H1 (cell line): ENCODE results near the gene MICU2. TPM values are rescaled to one million over a fixed set of nuclear protein-coding genes. Genes with fewer than 3 reads are reported as not detected.

Experiments
- CTCF ChIA-PET: fragments of 300-600 bp; sonication (Branson Sonifier 250); formaldehyde crosslinking; loops from one replicate; lab custom pipeline; 2021; ENCODE audit not compliant: partially characterized antibody; lab: Charles Lee
- POLR2A ChIA-PET: fragments of 300-600 bp; sonication (Branson Sonifier 250); formaldehyde crosslinking; loops from one replicate; lab custom pipeline; 2021; ENCODE audit warnings: inconsistent platforms; ENCODE audit not compliant: partially characterized antibody; lab: Charles Lee
- DNase-seq, 2 experiments: peaks; one replicate each; pipeline versions ENCODE4 v3.0.0 to v3.0.0-alpha.2; 2010 to 2022; ENCODE audit warnings: low spot score in 2 of 2, low read depth in 1 of 2, mixed read lengths in 1 of 2
- FAIRE-seq: peaks from 2 replicates; lab custom pipeline; 2011; peaks lifted over from hg19 to GRCh38; lab: Jason Lieb, UNC
- H2AFZ ChIP-seq: 2 replicates; pipeline ENCODE4 v1.8.1; 2012; ENCODE audit warnings: low read length, inconsistent platforms
- H2AK5ac ChIP-seq: 2 replicates; pipeline ENCODE4 v1.6.1; 2013; ENCODE audit warnings: low read depth, low read length
- H2BK120ac ChIP-seq: replicated peaks from 2 replicates; pipeline ENCODE3; 2013; ENCODE audit warnings: low read depth, low read length, inconsistent platforms
- H2BK12ac ChIP-seq: 2 replicates; pipeline ENCODE4 v1.6.1; 2013; ENCODE audit warnings: low read depth, low read length
- H2BK15ac ChIP-seq: 2 replicates; pipeline ENCODE4 v1.6.1; 2013; ENCODE audit warnings: low read length
- H2BK20ac ChIP-seq: 2 replicates; pipeline ENCODE4 v1.6.1; 2013; ENCODE audit warnings: low read length
- H2BK5ac ChIP-seq: 2 replicates; pipeline ENCODE4 v1.6.1; 2013; ENCODE audit warnings: low read depth, low read length
- H3K14ac ChIP-seq: 2 replicates; pipeline ENCODE4 v1.6.1; 2013; ENCODE audit warnings: inconsistent platforms; ENCODE audit not compliant: insufficient read length
- H3K18ac ChIP-seq: 2 replicates; pipeline ENCODE4 v1.6.1; 2013; ENCODE audit warnings: low read length; ENCODE audit errors: extremely low read depth
- H3K23ac ChIP-seq: 2 replicates; pipeline ENCODE4 v1.6.1; 2013; ENCODE audit warnings: inconsistent platforms; ENCODE audit not compliant: insufficient read length
- H3K23me2 ChIP-seq: 2 replicates; pipeline ENCODE4 v1.6.1; 2013; ENCODE audit warnings: low read depth, low read length
- H3K27ac ChIP-seq: 2 replicates; pipeline ENCODE4 v1.6.1; 2011; ENCODE audit warnings: low read depth, low read length, inconsistent platforms
- H3K27me3 ChIP-seq, 4 experiments: replicated peaks in 1 of 4; 1 replicate in 1 of 4; 2 replicates in 3 of 4; pipeline versions ENCODE4 v1.6.1 to v1.8.1; 2011 to 2013; ENCODE audit warnings: low read length in 3 of 4, mild to moderate bottlenecking in 3 of 4, inconsistent platforms in 2 of 4, mixed read lengths in 2 of 4, moderate library complexity in 1 of 4; ENCODE audit not compliant: control insufficient read depth in 3 of 4, insufficient read depth in 3 of 4; ENCODE audit errors: extremely low read depth in 1 of 4
- H3K36me3 ChIP-seq, 4 experiments: 2 replicates each; pipeline versions ENCODE4 v1.6.1 to v1.8.1; 2011 to 2013; ENCODE audit warnings: mild to moderate bottlenecking in 4 of 4, low read length in 3 of 4, moderate library complexity in 2 of 4, control low read depth in 1 of 4, inconsistent platforms in 1 of 4; ENCODE audit not compliant: insufficient read depth in 4 of 4, control insufficient read depth in 2 of 4
- H3K4ac ChIP-seq: replicated peaks from 2 replicates; pipeline ENCODE3; 2013; ENCODE audit warnings: low read length, low read depth, mixed read lengths, inconsistent platforms; ENCODE audit not compliant: insufficient read length
- H3K4me1 ChIP-seq, 4 experiments: replicated peaks in 1 of 4; 1 replicate in 1 of 4; 2 replicates in 3 of 4; pipeline versions ENCODE4 v1.6.1 to v1.8.1; 2011 to 2013; ENCODE audit warnings: low read length in 3 of 4, inconsistent platforms in 2 of 4, mixed read lengths in 1 of 4; ENCODE audit not compliant: insufficient read depth in 4 of 4, control insufficient read depth in 3 of 4
- H3K4me2 ChIP-seq, 2 experiments: 2 replicates each; pipeline versions ENCODE4 v1.6.1 to v1.8.1; 2011 to 2013; ENCODE audit warnings: low read depth in 2 of 2, low read length in 2 of 2, control low read depth in 1 of 2, inconsistent platforms in 1 of 2, mild to moderate bottlenecking in 1 of 2; ENCODE audit not compliant: insufficient read depth in 1 of 2
- H3K4me3 ChIP-seq, 4 experiments: fragments of 200-600, 300-600 bp in 1 of 4; sonication (generic), shearing (Covaris generic), sonication (Bioruptor Twin) in 1 of 4; 2 replicates each; pipeline versions ENCODE4 v1.5.1 to v1.8.1; 2011 to 2016; ENCODE audit warnings: low read length in 4 of 4, low read depth in 3 of 4, control low read depth in 2 of 4, inconsistent platforms in 2 of 4, mild to moderate bottlenecking in 2 of 4, mixed read lengths in 1 of 4, moderate library complexity in 1 of 4; ENCODE audit not compliant: insufficient read depth in 2 of 4; ENCODE audit errors: extremely low read depth in 1 of 4
- H3K56ac ChIP-seq: replicated peaks from 2 replicates; pipeline ENCODE3; 2013; ENCODE audit warnings: low read depth, mild to moderate bottlenecking, mixed read lengths, low read length, inconsistent platforms; ENCODE audit not compliant: insufficient read length
- H3K79me1 ChIP-seq: 2 replicates; pipeline ENCODE4 v1.6.1; 2013; ENCODE audit warnings: low read depth, low read length, control low read depth
- H3K79me2 ChIP-seq, 2 experiments: 2 replicates each; pipeline versions ENCODE4 v1.6.1 to v1.8.1; 2012 to 2013; ENCODE audit warnings: low read length in 2 of 2, mild to moderate bottlenecking in 2 of 2, inconsistent platforms in 1 of 2; ENCODE audit not compliant: insufficient read depth in 2 of 2, control insufficient read depth in 1 of 2
- H3K9ac ChIP-seq, 4 experiments: replicated peaks in 1 of 4; 1 replicate in 1 of 4; 2 replicates in 3 of 4; pipeline versions ENCODE4 v1.6.1 to v1.8.1; 2011 to 2013; ENCODE audit warnings: low read depth in 3 of 4, low read length in 3 of 4, control low read depth in 2 of 4, mild to moderate bottlenecking in 2 of 4, moderate library complexity in 2 of 4, inconsistent platforms in 1 of 4; ENCODE audit errors: extremely low read depth in 1 of 4
- H3K9me3 ChIP-seq, 2 experiments: 2 replicates each; pipeline versions ENCODE4 v1.6.1 to v1.8.1; 2012 to 2013; ENCODE audit warnings: mild to moderate bottlenecking in 2 of 2, moderate library complexity in 2 of 2, control low read depth in 1 of 2, inconsistent platforms in 1 of 2, low read depth in 1 of 2, low read length in 1 of 2, mixed read lengths in 1 of 2; ENCODE audit not compliant: insufficient read depth in 2 of 2
- H4K20me1 ChIP-seq, 2 experiments: replicated peaks in 1 of 2; 2 replicates each; pipeline versions ENCODE3 to v1.8.1; 2011 to 2013; ENCODE audit warnings: inconsistent platforms in 2 of 2, low read length in 2 of 2, mild to moderate bottlenecking in 1 of 2; ENCODE audit not compliant: insufficient read depth in 2 of 2, control insufficient read depth in 1 of 2
- H4K5ac ChIP-seq: 2 replicates; pipeline ENCODE4 v1.6.1; 2013; ENCODE audit warnings: low read length, low read depth, mixed read lengths, inconsistent platforms; ENCODE audit not compliant: insufficient read length
- H4K8ac ChIP-seq: 2 replicates; pipeline ENCODE4 v1.8.0; 2013; ENCODE audit warnings: mild to moderate bottlenecking, moderate library complexity, low read length, inconsistent platforms; ENCODE audit not compliant: insufficient read depth; ENCODE audit errors: extremely low read depth
- H4K91ac ChIP-seq: replicated peaks from 2 replicates; pipeline ENCODE3; 2013; ENCODE audit warnings: low read length, mixed read lengths, inconsistent platforms; ENCODE audit not compliant: insufficient read length
- BRCA1 ChIP-seq: IDR thresholded peaks from 2 replicates; pipeline ENCODE4 v1.6.1; 2012; ENCODE audit warnings: low read depth, low read length, improper control_type of control experiment
- EP300 ChIP-seq, 2 experiments: IDR thresholded peaks; 1 replicate in 1 of 2; 2 replicates in 1 of 2; pipeline ENCODE4 v1.6.1; 2011 to 2012; ENCODE audit warnings: low read depth in 2 of 2, low read length in 2 of 2, mild to moderate bottlenecking in 2 of 2, borderline replicate concordance in 1 of 2, inconsistent platforms in 1 of 2, moderate library complexity in 1 of 2
- EZH2 ChIP-seq: fragments of 200-600 bp; sonication (generic); IDR thresholded peaks from 2 replicates; pipeline ENCODE4 v1.7.1; 2012; ENCODE audit warnings: low read depth, mild to moderate bottlenecking, moderate library complexity, low read length, inconsistent platforms; ENCODE audit not compliant: severe bottlenecking
- GTF2F1 ChIP-seq: IDR thresholded peaks from 2 replicates; pipeline ENCODE4 v1.6.1; 2012; ENCODE audit warnings: low read depth, low read length, improper control_type of control experiment, borderline replicate concordance
- HDAC2 ChIP-seq, 2 experiments: fragments of 300-600 bp in 1 of 2; sonication (generic) in 1 of 2; IDR thresholded peaks; 2 replicates each; pipeline ENCODE4 v1.6.1; 2011 to 2012; ENCODE audit warnings: low read depth in 2 of 2, low read length in 2 of 2, mild to moderate bottlenecking in 2 of 2, moderate library complexity in 2 of 2, borderline replicate concordance in 1 of 2, inconsistent platforms in 1 of 2
- HDAC6 ChIP-seq: IDR thresholded peaks from one replicate; pipeline ENCODE4 v1.7.1; 2012; ENCODE audit warnings: low read depth, mild to moderate bottlenecking, inconsistent platforms, low read length, moderate library complexity
- JUN ChIP-seq: IDR thresholded peaks from 2 replicates; pipeline ENCODE4 v1.6.1; 2011; ENCODE audit warnings: low read depth, mild to moderate bottlenecking, improper control_type of control experiment, low read length
- MAX ChIP-seq: IDR thresholded peaks from 2 replicates; pipeline ENCODE4 v1.6.1; 2012; ENCODE audit warnings: inconsistent platforms
- POU5F1 ChIP-seq: IDR thresholded peaks from 2 replicates; pipeline ENCODE4 v1.6.1; 2011; ENCODE audit warnings: low read depth, mild to moderate bottlenecking, low read length, moderate library complexity
- SRF ChIP-seq: IDR thresholded peaks from 2 replicates; pipeline ENCODE4 v1.6.1; 2011; ENCODE audit warnings: mild to moderate bottlenecking, low read depth, low read length, moderate library complexity
- TBP ChIP-seq: IDR thresholded peaks from 2 replicates; pipeline ENCODE4 v1.6.1; 2011; ENCODE audit warnings: low read depth, low read length, improper control_type of control experiment
- TCF12 ChIP-seq: IDR thresholded peaks from 2 replicates; pipeline ENCODE4 v1.6.1; 2011; ENCODE audit warnings: low read depth, mild to moderate bottlenecking, low read length
- TEAD4 ChIP-seq: IDR thresholded peaks from 2 replicates; pipeline ENCODE4 v1.6.1; 2012; ENCODE audit warnings: low read depth, low read length, inconsistent platforms, mixed read lengths
- WGBS, 2 experiments: shearing (Covaris generic) in 1 of 2; methylation state at CpG; one replicate each; pipeline versions ENCODE4 v1.1.6 to v1.1.7; 2013 to 2015; ENCODE audit warnings: low lambda C conversion rate in 2 of 2, mixed read lengths in 2 of 2, inconsistent platforms in 1 of 2, low coverage in 1 of 2, missing lambda C conversion rate in 1 of 2; ENCODE audit not compliant: insufficient replicate concordance in 2 of 2, insufficient coverage in 1 of 2, insufficient read length in 1 of 2; ENCODE audit errors: extremely low coverage in 1 of 2, missing lambda C conversion rate in 1 of 2; 5-methylcytosine and 5-hydroxymethylcytosine counted together
- polyA plus RNA-seq, 7 experiments: library from polyadenylated mRNA; depleted of rRNA in 3 of 7; stranded (reverse) in 5 of 7; unstranded in 2 of 7; fragments of >200 nt in 5 of 7; fragments of 200-250 nt in 2 of 7; gene quantifications; 1 replicate in 5 of 7; 2 replicates in 1 of 7; 4 replicates in 1 of 7; pipeline versions ENCODE4 v1.2.1 to v1.2.3, GENCODE V29; 2011 to 2013; ENCODE audit warnings: missing spikeins in 2 of 7, mixed read lengths in 2 of 7
- total RNA-seq: library from RNA; stranded (reverse); fragmentation: NEBNext Ultra II Directional; extraction: Animal tissue kit (Norgen Biotek cat#: 25700); gene quantifications from 2 replicates; pipeline ENCODE4 v1.2.1, GENCODE V29; 2021

MICU2 gene
- total and polyA plus RNA-seq, 2 of the 8 experiments (the other 6 are each of a cell fraction or from before 2014, with no cell fraction given) = 34.6 to 36.5 TPM

GRCh38 chr13:21453387-21454081 lies 150.4 kb downstream of the MICU2 start:
- H3K79me2 ChIP-seq = peaks cover 13 to 93% of the 10 kb centered on the region in 2 experiments
- H3K18ac ChIP-seq = no peak overlapping the region
- H2BK12ac ChIP-seq = no peak overlapping the region
- no peak overlapping the region for H2BK20ac ChIP-seq
- H4K20me1 ChIP-seq = no peaks in the 10 kb centered on the region
- H3K36me3 ChIP-seq = peaks cover 0 to 6% (median 1%) of the 10 kb centered on the region in 4 experiments; a peak in 1 of 8 replicates
- no peak overlapping the region for H2AFZ ChIP-seq
- no peak overlapping the region for H2BK15ac ChIP-seq
- no peak overlapping the region for H2BK5ac ChIP-seq
- no peak overlapping the region for H4K91ac ChIP-seq
- H3K23me2 ChIP-seq = no peaks in the 10 kb centered on the region
- ChIA-PET POLR2A (no interaction called here), CTCF (no interaction called here)
- H3K4me2 ChIP-seq = no peak overlapping the region
- no peak overlapping the region for H3K4me3 ChIP-seq
- no peak for FAIRE-seq
- no peak overlapping the region for H2AK5ac ChIP-seq
- H3K27ac ChIP-seq = no peak overlapping the region
- no peak overlapping the region for H4K8ac ChIP-seq
- no peak for DNase-seq
- H3K23ac ChIP-seq = no peak overlapping the region
- H3K4ac ChIP-seq = no peak overlapping the region
- H3K56ac ChIP-seq = no peak overlapping the region
- no peak overlapping the region for H2BK120ac ChIP-seq
- 94% methylated on average over 6 of the region's 6 CpGs; no CpG with 5 or more reads in 1 of the 2 experiments for WGBS, 2 experiments
- no peak overlapping the region for H4K5ac ChIP-seq
- peaks cover 3% of the 10 kb centered on the region for H3K79me1 ChIP-seq
- peaks cover 0 to 5% (median 1%) of the 10 kb centered on the region in 4 experiments; a peak in 2 of 7 replicates for H3K4me1 ChIP-seq
- H3K14ac ChIP-seq = no peak overlapping the region
- peaks cover 5% of the 10 kb centered on the region in 2 experiments; a peak in 3 of 4 replicates for H3K9me3 ChIP-seq
- H3K27me3 ChIP-seq = no peaks in the 10 kb centered on the region
- H3K9ac ChIP-seq = no peak overlapping the region
- TF ChIP-seq EZH2 (no peak), TEAD4 (no peak), GTF2F1 (no peak), EP300 (IDR thresholded peaks at IDR 0.05; ENCODE audit: borderline replicate concordance in 1 of 2, low read depth in 2 of 2, low read length in 2 of 2) (no peak), BRCA1 (no peak), TCF12 (no peak), JUN (no peak), HDAC6 (no peak), POU5F1 (no peak), HDAC2 (IDR thresholded peaks at IDR 0.05; ENCODE audit: borderline replicate concordance in 1 of 2, low read depth in 2 of 2, low read length in 2 of 2) (no peak), TBP (no peak), MAX (no peak), SRF (no peak)
